NCI-H69 (cell line): Measurements from ENCODE around the gene AHCYL1.
A peak's percentile ranks its signal among the peaks of the same experiment; 100 is the strongest.
"Not testable (repeated sequence)": the region's sequence is repeated elsewhere in the genome, so short reads cannot be mapped to it uniquely, and the experiment has no call there.

Experiments
- DNase-seq: peaks from one replicate; lab custom pipeline; 2025; lab: John Stamatoyannopoulos, UW

The AHCYL1 gene

GRCh38 chr1:109984456-109985246 lies at the start of gene AHCYL1:
TSS of gene AHCYL1 (plus strand) at chr1:109984765. CDS start at chr1:109985053, 288 bp downstream.
- DNase-seq = peak; percentile 97

GRCh38 chr1:109935451-109935900 lies 49.1 kb upstream of the AHCYL1 start:
- peak; percentile 58 for DNase-seq

- no peak for DNase-seq
Observed at GRCh38 chr1:109937738-109938137, 46.8 kb upstream of the AHCYL1 start.

GRCh38 chr1:109938556-109938955 lies 46.0 kb upstream of the AHCYL1 start:
- no peak for DNase-seq

GRCh38 chr1:109942434-109942833 lies 42.1 kb upstream of the AHCYL1 start:
- no peak for DNase-seq

GRCh38 chr1:109944541-109944940 lies 40.0 kb upstream of the AHCYL1 start:
- no peak for DNase-seq

GRCh38 chr1:109946511-109946910 lies 38.1 kb upstream of the AHCYL1 start:
- no peak for DNase-seq

GRCh38 chr1:109947582-109948284 lies 36.8 kb upstream of the AHCYL1 start:
- no peak for DNase-seq

GRCh38 chr1:109948285-109948630 lies 36.3 kb upstream of the AHCYL1 start:
- no peak for DNase-seq

- DNase-seq = no peak
Observed at GRCh38 chr1:109950038-109950437, 34.5 kb upstream of the AHCYL1 start.

GRCh38 chr1:109950509-109950908 lies 34.1 kb upstream of the AHCYL1 start:
- DNase-seq = no peak

- DNase-seq = not testable (repeated sequence)
Observed at GRCh38 chr1:109951501-109951900, 33.1 kb upstream of the AHCYL1 start.

GRCh38 chr1:109954041-109954512 lies 30.5 kb upstream of the AHCYL1 start:
- no peak for DNase-seq

GRCh38 chr1:109959632-109959973 lies 25.0 kb upstream of the AHCYL1 start:
- DNase-seq = peak; percentile 18

GRCh38 chr1:109959974-109960744 lies 24.4 kb upstream of the AHCYL1 start:
- peak; percentile 97 for DNase-seq

GRCh38 chr1:109960745-109961094 lies 23.8 kb upstream of the AHCYL1 start:
- DNase-seq = peak; percentile 63

- DNase-seq = no peak
Observed at GRCh38 chr1:109963864-109964263, 20.7 kb upstream of the AHCYL1 start.

GRCh38 chr1:109969146-109969829 lies 15.3 kb upstream of the AHCYL1 start:
- DNase-seq = peak; percentile 11

- DNase-seq = no peak
Observed at GRCh38 chr1:109969907-109970306, 14.7 kb upstream of the AHCYL1 start.

- DNase-seq = no peak
Observed at GRCh38 chr1:109971559-109971958, 13.0 kb upstream of the AHCYL1 start.

- no peak for DNase-seq
Observed at GRCh38 chr1:109974191-109974590, 10.4 kb upstream of the AHCYL1 start.

GRCh38 chr1:109975718-109976117 lies 8.8 kb upstream of the AHCYL1 start:
- DNase-seq = no peak
